Suprapubic skin (tissue), 4 donors: ENCODE results near the gene TMCC1. TPM values are rescaled to one million over a fixed set of nuclear protein-coding genes. Genes with fewer than 3 reads are reported as not detected.

Experiments used
- DNase-seq, 2 donors: peaks; one replicate each; pipeline ENCODE4 v3.0.0-alpha.2; 2019; ENCODE audit warnings: low spot score in 2 of 2
- H3K27ac ChIP-seq: fragments of 200-600 bp; sonication (generic); one replicate; pipeline ENCODE4 v1.5.1; 2019
- H3K27me3 ChIP-seq: fragments of 200-600 bp; sonication (generic); one replicate; pipeline ENCODE4 v1.5.1; 2019
- H3K36me3 ChIP-seq: fragments of 200-600 bp; sonication (generic); one replicate; pipeline ENCODE4 v1.5.1; 2019
- H3K4me1 ChIP-seq: fragments of 200-600 bp; sonication (generic); one replicate; pipeline ENCODE4 v1.5.1; 2019
- H3K4me3 ChIP-seq: fragments of 200-600 bp; sonication (generic); one replicate; pipeline ENCODE4 v1.5.1; 2019; ENCODE audit warnings: mild to moderate bottlenecking
- H3K9me3 ChIP-seq: fragments of 200-600 bp; sonication (generic); one replicate; pipeline ENCODE4 v1.5.1; 2019
- EP300 ChIP-seq: sonication (generic); formaldehyde crosslinking; IDR thresholded peaks from one replicate; pipeline ENCODE4 v1.6.1; 2017; ENCODE audit warnings: antibody characterized with exemption
- POLR2A ChIP-seq, 2 donors: fragments of 450-650 bp; IDR thresholded peaks; one replicate each; pipeline ENCODE4 v1.6.1; 2017; ENCODE audit warnings: antibody characterized with exemption in 2 of 2, mild to moderate bottlenecking in 2 of 2, moderate library complexity in 2 of 2
- POLR2AphosphoS5 ChIP-seq, 3 donors: sonication (generic); formaldehyde crosslinking; IDR thresholded peaks; one replicate each; pipeline ENCODE4 v1.6.1; 2017; ENCODE audit warnings: antibody characterized with exemption in 3 of 3
- WGBS: methylation state at CpG from one replicate; pipeline ENCODE4 v1.1.5; 2018; 5-methylcytosine and 5-hydroxymethylcytosine counted together
- total RNA-seq, 4 donors: library from RNA; depleted of rRNA; stranded (reverse); fragments of >200 nt; gene quantifications; one replicate each; pipeline ENCODE4 v1.1.0, GENCODE V29; 2016
- TF ChIP-seq, protein P1 (sequence below), 2 donors: fragments of 200-600 bp in 1 of 2; fragments of 450-650 bp in 1 of 2; sonication (generic) in 1 of 2; IDR thresholded peaks; one replicate each; pipeline ENCODE4 v1.5.1; 2016 to 2019; ENCODE audit warnings: antibody characterized with exemption in 2 of 2, mild to moderate bottlenecking in 1 of 2, moderate library complexity in 1 of 2

Gene TMCC1
- total RNA-seq, 4 donors from 2014 or later = 14.6 to 26.4 (median 22.4) TPM

- Histone ChIP-seq H3K9me3 (no peaks in the 10 kb centered on the region), H3K4me1 (peaks cover 14% of the 10 kb centered on the region), H3K36me3 (no peaks in the 10 kb centered on the region), H3K27ac (no peak overlapping the region), H3K27me3 (no peaks in the 10 kb centered on the region), H3K4me3 (no peak overlapping the region)
- DNase-seq = no peak
- TF ChIP-seq EP300 = no peak
- TF ChIP-seq, protein P1, sequence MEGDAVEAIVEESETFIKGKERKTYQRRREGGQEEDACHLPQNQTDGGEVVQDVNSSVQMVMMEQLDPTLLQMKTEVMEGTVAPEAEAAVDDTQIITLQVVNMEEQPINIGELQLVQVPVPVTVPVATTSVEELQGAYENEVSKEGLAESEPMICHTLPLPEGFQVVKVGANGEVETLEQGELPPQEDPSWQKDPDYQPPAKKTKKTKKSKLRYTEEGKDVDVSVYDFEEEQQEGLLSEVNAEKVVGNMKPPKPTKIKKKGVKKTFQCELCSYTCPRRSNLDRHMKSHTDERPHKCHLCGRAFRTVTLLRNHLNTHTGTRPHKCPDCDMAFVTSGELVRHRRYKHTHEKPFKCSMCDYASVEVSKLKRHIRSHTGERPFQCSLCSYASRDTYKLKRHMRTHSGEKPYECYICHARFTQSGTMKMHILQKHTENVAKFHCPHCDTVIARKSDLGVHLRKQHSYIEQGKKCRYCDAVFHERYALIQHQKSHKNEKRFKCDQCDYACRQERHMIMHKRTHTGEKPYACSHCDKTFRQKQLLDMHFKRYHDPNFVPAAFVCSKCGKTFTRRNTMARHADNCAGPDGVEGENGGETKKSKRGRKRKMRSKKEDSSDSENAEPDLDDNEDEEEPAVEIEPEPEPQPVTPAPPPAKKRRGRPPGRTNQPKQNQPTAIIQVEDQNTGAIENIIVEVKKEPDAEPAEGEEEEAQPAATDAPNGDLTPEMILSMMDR (IDR thresholded peaks at IDR 0.05) = no peak
- TF ChIP-seq POLR2AphosphoS5 (IDR thresholded peaks at IDR 0.05) = no peak
- TF ChIP-seq POLR2A (IDR thresholded peaks at IDR 0.05) = no peak
Measured at GRCh38 chr3:129749692-129750091, 143.8 kb downstream of the TMCC1 start.

DNA sequence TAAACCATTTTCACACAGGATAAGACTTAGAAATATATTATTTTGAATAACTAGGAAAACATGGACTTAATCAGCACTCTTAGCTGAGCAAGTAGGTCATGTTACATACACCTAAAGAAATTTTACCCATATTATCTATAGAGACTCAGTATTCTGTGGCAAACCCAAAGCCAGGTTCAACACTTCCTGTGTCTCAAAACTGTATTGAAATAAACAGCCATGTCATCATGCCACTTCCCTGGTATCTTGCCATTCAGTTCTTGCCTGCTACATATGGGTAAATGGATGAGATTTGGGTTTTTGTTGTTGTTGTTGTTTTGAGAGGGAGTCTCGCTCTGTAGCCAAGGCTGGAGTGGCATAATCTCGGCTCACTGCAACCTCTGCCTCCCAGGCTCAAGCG is 145.5 kb downstream of the TMCC1 start:
- 97% methylated on average over 3 of the region's 3 CpGs for WGBS
- Histone ChIP-seq H3K4me3 (no peak overlapping the region), H3K4me1 (peaks cover 14% of the 10 kb centered on the region), H3K27ac (no peak overlapping the region), H3K27me3 (no peaks in the 10 kb centered on the region), H3K9me3 (no peaks in the 10 kb centered on the region), H3K36me3 (no peaks in the 10 kb centered on the region)
- no peak for DNase-seq
- TF ChIP-seq POLR2A (IDR thresholded peaks at IDR 0.05) (no peak), POLR2AphosphoS5 (IDR thresholded peaks at IDR 0.05) (no peak), EP300 (no peak)
- TF ChIP-seq, protein P1 (IDR thresholded peaks at IDR 0.05) = no peak

DNA sequence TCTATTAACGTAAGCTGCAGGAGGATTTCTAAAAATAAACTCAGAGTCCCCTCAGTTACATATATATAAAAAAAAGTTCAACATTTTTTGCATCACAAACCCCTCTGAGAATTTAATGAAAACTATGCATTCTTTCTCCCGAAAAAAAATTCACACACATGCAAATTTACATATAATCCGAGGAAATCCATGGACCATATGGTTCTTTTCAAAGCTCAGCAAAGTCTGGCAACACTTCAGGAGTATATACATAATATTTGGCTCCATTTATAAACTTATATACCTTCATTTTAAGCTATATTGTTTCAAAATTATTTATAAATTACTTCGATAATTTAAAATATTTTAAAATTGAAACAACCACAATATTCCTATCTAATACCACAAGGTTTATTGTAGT is 146.4 kb downstream of the TMCC1 start:
- Histone ChIP-seq H3K27ac (no peak overlapping the region), H3K27me3 (no peaks in the 10 kb centered on the region), H3K4me1 (peaks cover 14% of the 10 kb centered on the region), H3K36me3 (no peaks in the 10 kb centered on the region), H3K4me3 (no peak overlapping the region), H3K9me3 (no peaks in the 10 kb centered on the region)
- TF ChIP-seq, protein P1 (IDR thresholded peaks at IDR 0.05) = no peak
- TF ChIP-seq POLR2A (IDR thresholded peaks at IDR 0.05) (no peak), POLR2AphosphoS5 (IDR thresholded peaks at IDR 0.05) (no peak), EP300 (no peak)
- no peak for DNase-seq
- WGBS = 86% methylated on average over 4 of the region's 4 CpGs

- H3K4me1 ChIP-seq = peaks cover 14% of the 10 kb centered on the region
- no peaks in the 10 kb centered on the region for H3K9me3 ChIP-seq
- H3K4me3 ChIP-seq = no peak overlapping the region
- no peaks in the 10 kb centered on the region for H3K27me3 ChIP-seq
- H3K27ac ChIP-seq = no peak overlapping the region
- no peak for TF ChIP-seq EP300
- no peak for DNase-seq
- H3K36me3 ChIP-seq = no peaks in the 10 kb centered on the region
Measured at GRCh38 chr3:129746629-129747028, 146.9 kb downstream of the TMCC1 start.

- peaks cover 14% of the 10 kb centered on the region for H3K4me1 ChIP-seq
- TF ChIP-seq EP300 = no peak
- TF ChIP-seq, protein P1 (IDR thresholded peaks at IDR 0.05) = no peak
- TF ChIP-seq POLR2A (IDR thresholded peaks at IDR 0.05) = no peak
- no peak for TF ChIP-seq POLR2AphosphoS5 (IDR thresholded peaks at IDR 0.05)
- WGBS = 41% methylated on average over 2 of the region's 2 CpGs
- no peak overlapping the region for H3K4me3 ChIP-seq
- H3K36me3 ChIP-seq = no peaks in the 10 kb centered on the region
- no peak overlapping the region for H3K27ac ChIP-seq
- H3K9me3 ChIP-seq = no peaks in the 10 kb centered on the region
- no peak for DNase-seq
- H3K27me3 ChIP-seq = no peaks in the 10 kb centered on the region
Measured at GRCh38 chr3:129745253-129745652, 148.3 kb downstream of the TMCC1 start.

GRCh38 chr3:129741794-129742193 is 151.7 kb downstream of the TMCC1 start:
- Histone ChIP-seq H3K9me3 (no peaks in the 10 kb centered on the region), H3K27ac (no peak overlapping the region), H3K36me3 (no peaks in the 10 kb centered on the region), H3K4me3 (no peak overlapping the region), H3K27me3 (no peaks in the 10 kb centered on the region), H3K4me1 (peaks cover 32% of the 10 kb centered on the region)
- WGBS = 95% methylated on average over 2 of the region's 2 CpGs
- DNase-seq = no peak
- TF ChIP-seq POLR2A (IDR thresholded peaks at IDR 0.05) = no peak
- TF ChIP-seq EP300 = no peak
- TF ChIP-seq, protein P1 (IDR thresholded peaks at IDR 0.05) = no peak
- no peak for TF ChIP-seq POLR2AphosphoS5 (IDR thresholded peaks at IDR 0.05)
